ENCODE measurements around the gene LPAR6.
"Not testable (repeated sequence)": the region's sequence is repeated elsewhere in the genome, so short reads cannot be mapped to it uniquely, and the experiment has no call there.

DNA sequence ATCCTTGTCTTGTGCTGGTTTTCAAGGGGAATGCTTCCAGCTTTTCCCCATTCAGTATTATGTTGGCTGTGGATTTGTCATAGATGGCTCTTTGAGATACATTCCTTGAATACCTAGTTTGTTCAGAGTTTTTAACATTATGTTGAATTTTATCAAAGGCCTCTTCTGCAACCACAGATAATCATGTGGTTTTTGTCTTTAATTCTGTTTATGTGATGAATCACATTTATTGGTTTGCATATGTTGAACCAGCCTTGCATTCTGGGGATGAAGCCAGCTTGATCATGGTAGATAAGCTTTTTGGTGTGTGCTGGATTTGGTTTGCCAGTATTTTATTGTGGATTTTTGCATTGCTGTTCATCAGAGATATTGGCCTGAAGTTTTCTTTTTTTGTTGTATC, 38.3 kb upstream of the LPAR6 start:
- TF ChIP-seq, protein P1, sequence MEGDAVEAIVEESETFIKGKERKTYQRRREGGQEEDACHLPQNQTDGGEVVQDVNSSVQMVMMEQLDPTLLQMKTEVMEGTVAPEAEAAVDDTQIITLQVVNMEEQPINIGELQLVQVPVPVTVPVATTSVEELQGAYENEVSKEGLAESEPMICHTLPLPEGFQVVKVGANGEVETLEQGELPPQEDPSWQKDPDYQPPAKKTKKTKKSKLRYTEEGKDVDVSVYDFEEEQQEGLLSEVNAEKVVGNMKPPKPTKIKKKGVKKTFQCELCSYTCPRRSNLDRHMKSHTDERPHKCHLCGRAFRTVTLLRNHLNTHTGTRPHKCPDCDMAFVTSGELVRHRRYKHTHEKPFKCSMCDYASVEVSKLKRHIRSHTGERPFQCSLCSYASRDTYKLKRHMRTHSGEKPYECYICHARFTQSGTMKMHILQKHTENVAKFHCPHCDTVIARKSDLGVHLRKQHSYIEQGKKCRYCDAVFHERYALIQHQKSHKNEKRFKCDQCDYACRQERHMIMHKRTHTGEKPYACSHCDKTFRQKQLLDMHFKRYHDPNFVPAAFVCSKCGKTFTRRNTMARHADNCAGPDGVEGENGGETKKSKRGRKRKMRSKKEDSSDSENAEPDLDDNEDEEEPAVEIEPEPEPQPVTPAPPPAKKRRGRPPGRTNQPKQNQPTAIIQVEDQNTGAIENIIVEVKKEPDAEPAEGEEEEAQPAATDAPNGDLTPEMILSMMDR (IDR thresholded peaks at IDR 0.05; ENCODE audit: insufficient read depth, low read length, poor library complexity, severe bottlenecking): not testable (repeated sequence)
- not testable (repeated sequence) for TF ChIP-seq EZH2phosphoT487 (conservative IDR thresholded peaks at IDR 0.05; ENCODE audit: low read length)

Measured in SU-DHL-6 (cell line).